Neural cell (in vitro differentiated cells): ENCODE measurements around the gene GATA1. TPM values are rescaled to one million over a fixed set of nuclear protein-coding genes. Genes with fewer than 3 reads are reported as not detected.

Source experiments
- H2AFZ ChIP-seq: fragments of 200-600, 300-800 bp; sonication (generic), shearing (Covaris generic); 2 replicates; pipeline ENCODE4 v1.6.0; 2014; ENCODE audit warnings: low read depth, mild to moderate bottlenecking, antibody characterized with exemption, low read length, moderate library complexity
- H3F3A ChIP-seq: fragments of 200-600 bp; shearing (Covaris generic); 2 replicates; pipeline ENCODE4 v1.6.1; 2016; ENCODE audit warnings: mild to moderate bottlenecking, moderate library complexity, mixed read lengths, antibody characterized with exemption, low read length; ENCODE audit not compliant: insufficient read depth, poor library complexity, severe bottlenecking
- H3K27ac ChIP-seq: fragments of 200-600, 300-800 bp; sonication (generic), shearing (Covaris generic); 2 replicates; pipeline ENCODE4 v1.5.1; 2014; ENCODE audit warnings: mild to moderate bottlenecking, low read length, moderate library complexity
- H3K27me3 ChIP-seq: fragments of 300-800, 200-600 bp; sonication (generic), shearing (Covaris generic); 2 replicates; pipeline ENCODE4 v1.6.0; 2014; ENCODE audit warnings: mild to moderate bottlenecking, low read depth, low read length, moderate library complexity; ENCODE audit not compliant: insufficient read depth
- H3K36me3 ChIP-seq: fragments of 300-800, 200-600 bp; sonication (generic), shearing (Covaris generic); 2 replicates; pipeline ENCODE4 v1.5.1; 2014; ENCODE audit warnings: mild to moderate bottlenecking, antibody characterized with exemption, low read length, moderate library complexity; ENCODE audit not compliant: insufficient read depth
- H3K4me2 ChIP-seq: fragments of 300-800, 200-600 bp; sonication (generic), shearing (Covaris generic); 2 replicates; pipeline ENCODE4 v1.6.0; 2014; ENCODE audit warnings: mild to moderate bottlenecking, low read length
- H3K4me3 ChIP-seq: fragments of 300-800, 200-600 bp; sonication (generic), shearing (Covaris generic); 2 replicates; pipeline ENCODE4 v1.5.1; 2014; ENCODE audit warnings: mild to moderate bottlenecking, low read length, moderate library complexity
- H3K79me2 ChIP-seq: fragments of 200-600 bp; shearing (Covaris generic); replicated peaks from 2 replicates; pipeline ENCODE4 v1.6.0; 2014; ENCODE audit warnings: mild to moderate bottlenecking, low read length, moderate library complexity; ENCODE audit not compliant: insufficient read depth
- H3K9ac ChIP-seq: fragments of 300-800, 200-600 bp; sonication (generic), shearing (Covaris generic); 2 replicates; pipeline ENCODE4 v1.6.1; 2016; ENCODE audit warnings: mild to moderate bottlenecking, low read length, mixed read lengths
- H3K9me2 ChIP-seq: fragments of 200-600 bp; shearing (Covaris generic); 2 replicates; pipeline ENCODE4 v1.6.1; 2016; ENCODE audit warnings: mild to moderate bottlenecking, low read length, mixed read lengths; ENCODE audit not compliant: insufficient read depth
- H3K9me3 ChIP-seq: fragments of 200-600, 300-800 bp; sonication (generic), shearing (Covaris generic); 2 replicates; pipeline ENCODE4 v1.6.1; 2016; ENCODE audit warnings: mild to moderate bottlenecking, mixed run types, low read length, moderate library complexity, mixed read lengths
- H4K20me1 ChIP-seq: fragments of 200-600 bp; shearing (Covaris generic); 2 replicates; pipeline ENCODE4 v1.6.1; 2016; ENCODE audit warnings: mild to moderate bottlenecking, mixed run types; ENCODE audit not compliant: insufficient read depth
- EP300 ChIP-seq: fragments of 450-650 bp; conservative IDR thresholded peaks from 2 replicates; pipeline ENCODE4 v1.6.1; 2014; ENCODE audit warnings: antibody characterized with exemption, mild to moderate bottlenecking, moderate library complexity; ENCODE audit not compliant: poor library complexity, severe bottlenecking
- EZH2 ChIP-seq: fragments of 200-600, 300-800 bp; shearing (Covaris generic), sonication (generic); IDR thresholded peaks from 2 replicates; pipeline ENCODE4 v1.6.1; 2014; ENCODE audit warnings: antibody characterized with exemption, low read length, borderline replicate concordance, mild to moderate bottlenecking; ENCODE audit not compliant: insufficient read depth, poor library complexity, severe bottlenecking
- MXI1 ChIP-seq: fragments of 450-650 bp; conservative IDR thresholded peaks from 2 replicates; pipeline ENCODE4 v1.6.1; 2014; ENCODE audit warnings: antibody characterized with exemption, mild to moderate bottlenecking; ENCODE audit not compliant: poor library complexity, severe bottlenecking
- POLR2AphosphoS5 ChIP-seq: IDR thresholded peaks from 2 replicates; pipeline ENCODE4 v1.6.1; 2012
- RAD21 ChIP-seq: fragments of 450-650 bp; conservative IDR thresholded peaks from 2 replicates; pipeline ENCODE4 v1.6.1; 2014; ENCODE audit warnings: antibody characterized with exemption, mild to moderate bottlenecking, moderate library complexity
- REST ChIP-seq: IDR thresholded peaks from 2 replicates; pipeline ENCODE4 v1.6.1; 2012; ENCODE audit warnings: borderline replicate concordance
- SMC3 ChIP-seq: fragments of 450-650 bp; conservative IDR thresholded peaks from 2 replicates; pipeline ENCODE4 v1.6.1; 2014; ENCODE audit warnings: antibody characterized with exemption, mild to moderate bottlenecking, moderate library complexity; ENCODE audit not compliant: poor library complexity
- TAF1 ChIP-seq: IDR thresholded peaks from 2 replicates; pipeline ENCODE4 v1.6.1; 2012; ENCODE audit warnings: low read depth
- polyA plus RNA-seq: library from polyadenylated mRNA; depleted of rRNA; stranded (reverse); fragments of >200 nt; gene quantifications from 2 replicates; pipeline ENCODE4 v1.2.3, GENCODE V29; 2014
- TF ChIP-seq, protein P1 (sequence below): fragments of 450-650 bp; IDR thresholded peaks from 2 replicates; pipeline ENCODE4 v1.5.1; 2014; ENCODE audit warnings: antibody characterized with exemption, mild to moderate bottlenecking, moderate library complexity; ENCODE audit not compliant: poor library complexity, severe bottlenecking

The GATA1 gene
- polyA plus RNA-seq, 1 donor from 2014 or later = not detected

- no peak overlapping the region for H3K9ac ChIP-seq
- no peaks in the 10 kb centered on the region for H3K9me2 ChIP-seq
- no peak overlapping the region for H3K4me3 ChIP-seq
- no peaks in the 10 kb centered on the region for H3K36me3 ChIP-seq
- H3K79me2 ChIP-seq = no peaks in the 10 kb centered on the region
- H3K27ac ChIP-seq = no peak overlapping the region
- H3K4me2 ChIP-seq = no peak overlapping the region
- H3K9me3 ChIP-seq = no peaks in the 10 kb centered on the region
- no peaks in the 10 kb centered on the region for H4K20me1 ChIP-seq
- no peak for TF ChIP-seq SMC3
- TF ChIP-seq, protein P1, sequence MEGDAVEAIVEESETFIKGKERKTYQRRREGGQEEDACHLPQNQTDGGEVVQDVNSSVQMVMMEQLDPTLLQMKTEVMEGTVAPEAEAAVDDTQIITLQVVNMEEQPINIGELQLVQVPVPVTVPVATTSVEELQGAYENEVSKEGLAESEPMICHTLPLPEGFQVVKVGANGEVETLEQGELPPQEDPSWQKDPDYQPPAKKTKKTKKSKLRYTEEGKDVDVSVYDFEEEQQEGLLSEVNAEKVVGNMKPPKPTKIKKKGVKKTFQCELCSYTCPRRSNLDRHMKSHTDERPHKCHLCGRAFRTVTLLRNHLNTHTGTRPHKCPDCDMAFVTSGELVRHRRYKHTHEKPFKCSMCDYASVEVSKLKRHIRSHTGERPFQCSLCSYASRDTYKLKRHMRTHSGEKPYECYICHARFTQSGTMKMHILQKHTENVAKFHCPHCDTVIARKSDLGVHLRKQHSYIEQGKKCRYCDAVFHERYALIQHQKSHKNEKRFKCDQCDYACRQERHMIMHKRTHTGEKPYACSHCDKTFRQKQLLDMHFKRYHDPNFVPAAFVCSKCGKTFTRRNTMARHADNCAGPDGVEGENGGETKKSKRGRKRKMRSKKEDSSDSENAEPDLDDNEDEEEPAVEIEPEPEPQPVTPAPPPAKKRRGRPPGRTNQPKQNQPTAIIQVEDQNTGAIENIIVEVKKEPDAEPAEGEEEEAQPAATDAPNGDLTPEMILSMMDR = no peak
- TF ChIP-seq POLR2AphosphoS5 = no peak
- no peak for TF ChIP-seq EZH2
- no peak for TF ChIP-seq REST
- no peak for TF ChIP-seq TAF1
- TF ChIP-seq MXI1 = no peak
- TF ChIP-seq EP300 = no peak
- no peak for TF ChIP-seq RAD21
- H3K27me3 ChIP-seq = no peaks in the 10 kb centered on the region
- H3F3A ChIP-seq = no peaks in the 10 kb centered on the region
- no peak overlapping the region for H2AFZ ChIP-seq
These were observed 7.0 kb upstream of the GATA1 start for GRCh38 chrX:48779399-48779798.

DNA sequence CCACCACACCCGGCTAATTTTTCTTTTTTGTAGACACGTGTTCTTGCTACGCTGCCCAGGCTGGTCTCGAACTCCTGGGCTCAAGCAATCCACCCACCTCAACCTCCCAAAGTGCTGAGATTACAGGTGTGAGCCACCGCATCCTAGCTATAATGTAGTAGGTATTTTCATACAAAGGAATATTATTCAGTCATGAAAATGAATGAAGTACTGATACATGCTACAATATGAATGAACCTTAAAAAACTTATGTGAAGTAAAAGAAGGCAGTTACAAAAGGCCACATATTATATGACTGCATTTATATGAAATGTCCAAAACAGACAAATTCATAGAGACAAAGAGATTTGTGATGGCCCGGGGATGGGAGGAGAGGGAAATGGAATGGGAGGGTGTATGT, 4.7 kb upstream of the GATA1 start:
- Histone ChIP-seq H3K4me3 (no peak overlapping the region), H3K79me2 (no peaks in the 10 kb centered on the region), H3K27me3 (no peaks in the 10 kb centered on the region), H3K9ac (no peak overlapping the region), H3K4me2 (no peak overlapping the region), H2AFZ (no peak overlapping the region), H3K9me2 (no peaks in the 10 kb centered on the region), H4K20me1 (no peaks in the 10 kb centered on the region), H3K9me3 (no peaks in the 10 kb centered on the region), H3F3A (no peaks in the 10 kb centered on the region), H3K36me3 (no peaks in the 10 kb centered on the region), H3K27ac (no peak overlapping the region)
- TF ChIP-seq EP300 = no peak
- no peak for TF ChIP-seq EZH2
- TF ChIP-seq, protein P1 = no peak
- TF ChIP-seq MXI1 = no peak
- TF ChIP-seq SMC3 = no peak
- no peak for TF ChIP-seq REST
- TF ChIP-seq TAF1 = no peak
- TF ChIP-seq RAD21 = no peak
- no peak for TF ChIP-seq POLR2AphosphoS5
